ENCODE measurements around the gene ZBTB46. TPM values are rescaled to one million over a fixed set of nuclear protein-coding genes. Genes with fewer than 3 reads are reported as not detected.

The ZBTB46 gene
- total and polyA plus RNA-seq, 4 donors: 0.79 to 12.1 (median 4.7) TPM

DNA sequence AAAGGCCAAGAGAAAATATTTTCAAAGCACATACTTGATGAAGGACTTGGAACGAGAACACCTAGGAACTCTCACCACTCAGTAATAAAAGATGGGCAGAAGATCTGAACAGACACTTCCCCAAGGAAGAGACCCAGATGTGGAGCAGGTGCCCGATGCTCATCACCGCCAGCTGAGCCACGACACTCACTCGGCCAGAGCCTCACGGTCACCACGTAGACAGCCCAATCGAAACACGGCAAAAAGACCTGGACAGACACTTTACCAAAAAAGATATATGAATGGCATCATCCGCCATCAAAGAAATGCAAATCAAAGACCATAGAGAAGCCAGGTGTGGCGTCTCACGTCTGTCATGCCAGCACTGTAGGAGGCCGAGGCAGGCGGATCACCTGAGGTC lies 49.9 kb downstream of the ZBTB46 start:
- DNase-seq (ENCODE audit: low spot score): no peak
- Histone ChIP-seq H3K9ac (ENCODE audit: low read depth in 1 of 2, low read length in 2 of 2) (no peak overlapping the region), H3K4me3 (ENCODE audit: low read depth in 1 of 3, low read length in 3 of 3) (no peak overlapping the region), H3K9me3 (ENCODE audit: control insufficient read depth in 4 of 4, low read length in 3 of 4) (no peaks in the 10 kb centered on the region), H3K27me3 (ENCODE audit: control insufficient read depth in 4 of 4, insufficient read depth in 4 of 4, low read length in 3 of 4) (no peaks in the 10 kb centered on the region), H3K4me1 (ENCODE audit: control insufficient read depth in 4 of 4, insufficient read depth in 4 of 4, low read length in 3 of 4) (peaks cover 0 to 3% (median 0%) of the 10 kb centered on the region in 4 donors), H3K36me3 (ENCODE audit: control insufficient read depth in 4 of 4, insufficient read depth in 3 of 4, low read depth in 1 of 4, low read length in 3 of 4) (no peaks in the 10 kb centered on the region), H3K27ac (ENCODE audit: low read depth in 1 of 2, low read length in 2 of 2) (no peak overlapping the region)
- 94% methylated on average over 14 of the region's 14 CpGs for WGBS
- TF ChIP-seq YY1 (IDR thresholded peaks at IDR 0.05) (no peak), FOXA2 (IDR thresholded peaks at IDR 0.05) (no peak), RAD21 (IDR thresholded peaks at IDR 0.05) (no peak), JUND (IDR thresholded peaks at IDR 0.05) (no peak), TAF1 (conservative IDR thresholded peaks at IDR 0.05) (no peak), FOXA1 (IDR thresholded peaks at IDR 0.05) (no peak), NR2F2 (IDR thresholded peaks at IDR 0.05) (no peak), EGR1 (IDR thresholded peaks at IDR 0.05; ENCODE audit: low read depth in 2 of 2) (no peak), SP1 (IDR thresholded peaks at IDR 0.05) (no peak), GABPA (IDR thresholded peaks at IDR 0.05 in 1 of 2, conservative IDR thresholded peaks at IDR 0.05 in 1 of 2) (no peak), HNF4A (conservative IDR thresholded peaks at IDR 0.05) (no peak), HNF4G (IDR thresholded peaks at IDR 0.05) (no peak)
- TF ChIP-seq, protein P1, sequence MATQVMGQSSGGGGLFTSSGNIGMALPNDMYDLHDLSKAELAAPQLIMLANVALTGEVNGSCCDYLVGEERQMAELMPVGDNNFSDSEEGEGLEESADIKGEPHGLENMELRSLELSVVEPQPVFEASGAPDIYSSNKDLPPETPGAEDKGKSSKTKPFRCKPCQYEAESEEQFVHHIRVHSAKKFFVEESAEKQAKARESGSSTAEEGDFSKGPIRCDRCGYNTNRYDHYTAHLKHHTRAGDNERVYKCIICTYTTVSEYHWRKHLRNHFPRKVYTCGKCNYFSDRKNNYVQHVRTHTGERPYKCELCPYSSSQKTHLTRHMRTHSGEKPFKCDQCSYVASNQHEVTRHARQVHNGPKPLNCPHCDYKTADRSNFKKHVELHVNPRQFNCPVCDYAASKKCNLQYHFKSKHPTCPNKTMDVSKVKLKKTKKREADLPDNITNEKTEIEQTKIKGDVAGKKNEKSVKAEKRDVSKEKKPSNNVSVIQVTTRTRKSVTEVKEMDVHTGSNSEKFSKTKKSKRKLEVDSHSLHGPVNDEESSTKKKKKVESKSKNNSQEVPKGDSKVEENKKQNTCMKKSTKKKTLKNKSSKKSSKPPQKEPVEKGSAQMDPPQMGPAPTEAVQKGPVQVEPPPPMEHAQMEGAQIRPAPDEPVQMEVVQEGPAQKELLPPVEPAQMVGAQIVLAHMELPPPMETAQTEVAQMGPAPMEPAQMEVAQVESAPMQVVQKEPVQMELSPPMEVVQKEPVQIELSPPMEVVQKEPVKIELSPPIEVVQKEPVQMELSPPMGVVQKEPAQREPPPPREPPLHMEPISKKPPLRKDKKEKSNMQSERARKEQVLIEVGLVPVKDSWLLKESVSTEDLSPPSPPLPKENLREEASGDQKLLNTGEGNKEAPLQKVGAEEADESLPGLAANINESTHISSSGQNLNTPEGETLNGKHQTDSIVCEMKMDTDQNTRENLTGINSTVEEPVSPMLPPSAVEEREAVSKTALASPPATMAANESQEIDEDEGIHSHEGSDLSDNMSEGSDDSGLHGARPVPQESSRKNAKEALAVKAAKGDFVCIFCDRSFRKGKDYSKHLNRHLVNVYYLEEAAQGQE (IDR thresholded peaks at IDR 0.05): no peak
- TF ChIP-seq, protein P2, sequence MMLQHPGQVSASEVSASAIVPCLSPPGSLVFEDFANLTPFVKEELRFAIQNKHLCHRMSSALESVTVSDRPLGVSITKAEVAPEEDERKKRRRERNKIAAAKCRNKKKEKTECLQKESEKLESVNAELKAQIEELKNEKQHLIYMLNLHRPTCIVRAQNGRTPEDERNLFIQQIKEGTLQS (IDR thresholded peaks at IDR 0.05): no peak
- TF ChIP-seq, protein P3, sequence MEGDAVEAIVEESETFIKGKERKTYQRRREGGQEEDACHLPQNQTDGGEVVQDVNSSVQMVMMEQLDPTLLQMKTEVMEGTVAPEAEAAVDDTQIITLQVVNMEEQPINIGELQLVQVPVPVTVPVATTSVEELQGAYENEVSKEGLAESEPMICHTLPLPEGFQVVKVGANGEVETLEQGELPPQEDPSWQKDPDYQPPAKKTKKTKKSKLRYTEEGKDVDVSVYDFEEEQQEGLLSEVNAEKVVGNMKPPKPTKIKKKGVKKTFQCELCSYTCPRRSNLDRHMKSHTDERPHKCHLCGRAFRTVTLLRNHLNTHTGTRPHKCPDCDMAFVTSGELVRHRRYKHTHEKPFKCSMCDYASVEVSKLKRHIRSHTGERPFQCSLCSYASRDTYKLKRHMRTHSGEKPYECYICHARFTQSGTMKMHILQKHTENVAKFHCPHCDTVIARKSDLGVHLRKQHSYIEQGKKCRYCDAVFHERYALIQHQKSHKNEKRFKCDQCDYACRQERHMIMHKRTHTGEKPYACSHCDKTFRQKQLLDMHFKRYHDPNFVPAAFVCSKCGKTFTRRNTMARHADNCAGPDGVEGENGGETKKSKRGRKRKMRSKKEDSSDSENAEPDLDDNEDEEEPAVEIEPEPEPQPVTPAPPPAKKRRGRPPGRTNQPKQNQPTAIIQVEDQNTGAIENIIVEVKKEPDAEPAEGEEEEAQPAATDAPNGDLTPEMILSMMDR (IDR thresholded peaks at IDR 0.05; ENCODE audit: low read depth, low read length, missing input control): no peak
- TF ChIP-seq, protein P4, sequence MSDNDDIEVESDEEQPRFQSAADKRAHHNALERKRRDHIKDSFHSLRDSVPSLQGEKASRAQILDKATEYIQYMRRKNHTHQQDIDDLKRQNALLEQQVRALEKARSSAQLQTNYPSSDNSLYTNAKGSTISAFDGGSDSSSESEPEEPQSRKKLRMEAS (IDR thresholded peaks at IDR 0.05): no peak

DNA sequence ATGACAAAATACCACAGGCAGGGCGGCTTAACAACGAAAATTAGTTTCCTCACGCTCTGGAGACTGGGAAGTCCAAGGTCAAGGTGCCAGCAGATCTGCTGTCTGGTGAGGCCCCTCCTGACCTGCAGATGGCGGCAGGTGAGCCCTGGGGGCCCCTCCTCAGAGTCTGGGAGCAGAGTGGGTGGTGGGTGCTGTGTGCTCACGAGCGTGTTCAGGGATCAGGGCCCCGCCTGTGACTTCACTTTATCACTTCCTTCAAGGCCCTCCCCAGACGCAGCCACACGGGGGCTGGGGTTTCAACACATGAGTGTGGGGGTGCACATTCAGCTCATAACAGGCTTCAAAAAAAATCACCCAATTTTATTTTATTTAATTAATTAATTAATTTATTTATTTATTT lies 52.2 kb downstream of the ZBTB46 start:
- Histone ChIP-seq H3K9ac (ENCODE audit: low read depth in 1 of 2, low read length in 2 of 2) (no peak overlapping the region), H3K9me3 (ENCODE audit: control insufficient read depth in 4 of 4, low read length in 3 of 4) (no peaks in the 10 kb centered on the region), H3K36me3 (ENCODE audit: control insufficient read depth in 4 of 4, insufficient read depth in 3 of 4, low read depth in 1 of 4, low read length in 3 of 4) (no peaks in the 10 kb centered on the region), H3K27ac (ENCODE audit: low read depth in 1 of 2, low read length in 2 of 2) (no peak overlapping the region), H3K4me1 (ENCODE audit: control insufficient read depth in 4 of 4, insufficient read depth in 4 of 4, low read length in 3 of 4) (peaks cover 0 to 2% (median 1%) of the 10 kb centered on the region in 4 donors), H3K27me3 (ENCODE audit: control insufficient read depth in 4 of 4, insufficient read depth in 4 of 4, low read length in 3 of 4) (no peaks in the 10 kb centered on the region), H3K4me3 (ENCODE audit: low read depth in 1 of 3, low read length in 3 of 3) (no peak overlapping the region)
- DNase-seq (ENCODE audit: low spot score): no peak
- 79% methylated on average over 9 of the region's 9 CpGs for WGBS
- TF ChIP-seq RAD21 (IDR thresholded peaks at IDR 0.05) (no peak), YY1 (IDR thresholded peaks at IDR 0.05) (no peak), TAF1 (conservative IDR thresholded peaks at IDR 0.05) (no peak), GABPA (IDR thresholded peaks at IDR 0.05 in 1 of 2, conservative IDR thresholded peaks at IDR 0.05 in 1 of 2) (no peak), HNF4G (IDR thresholded peaks at IDR 0.05) (no peak), NR2F2 (IDR thresholded peaks at IDR 0.05) (no peak), RXRA (IDR thresholded peaks at IDR 0.05) (no peak), HNF4A (conservative IDR thresholded peaks at IDR 0.05) (no peak), EGR1 (IDR thresholded peaks at IDR 0.05; ENCODE audit: low read depth in 2 of 2) (no peak), FOXA1 (IDR thresholded peaks at IDR 0.05) (no peak), JUND (IDR thresholded peaks at IDR 0.05) (no peak)
- TF ChIP-seq, protein P5, sequence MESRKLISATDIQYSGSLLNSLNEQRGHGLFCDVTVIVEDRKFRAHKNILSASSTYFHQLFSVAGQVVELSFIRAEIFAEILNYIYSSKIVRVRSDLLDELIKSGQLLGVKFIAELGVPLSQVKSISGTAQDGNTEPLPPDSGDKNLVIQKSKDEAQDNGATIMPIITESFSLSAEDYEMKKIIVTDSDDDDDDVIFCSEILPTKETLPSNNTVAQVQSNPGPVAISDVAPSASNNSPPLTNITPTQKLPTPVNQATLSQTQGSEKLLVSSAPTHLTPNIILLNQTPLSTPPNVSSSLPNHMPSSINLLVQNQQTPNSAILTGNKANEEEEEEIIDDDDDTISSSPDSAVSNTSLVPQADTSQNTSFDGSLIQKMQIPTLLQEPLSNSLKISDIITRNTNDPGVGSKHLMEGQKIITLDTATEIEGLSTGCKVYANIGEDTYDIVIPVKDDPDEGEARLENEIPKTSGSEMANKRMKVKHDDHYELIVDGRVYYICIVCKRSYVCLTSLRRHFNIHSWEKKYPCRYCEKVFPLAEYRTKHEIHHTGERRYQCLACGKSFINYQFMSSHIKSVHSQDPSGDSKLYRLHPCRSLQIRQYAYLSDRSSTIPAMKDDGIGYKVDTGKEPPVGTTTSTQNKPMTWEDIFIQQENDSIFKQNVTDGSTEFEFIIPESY (IDR thresholded peaks at IDR 0.05): no peak
- TF ChIP-seq, protein P3 (IDR thresholded peaks at IDR 0.05; ENCODE audit: low read depth, low read length, missing input control): no peak
- TF ChIP-seq, protein P2 (IDR thresholded peaks at IDR 0.05): no peak
- TF ChIP-seq, protein P4 (IDR thresholded peaks at IDR 0.05): no peak
